Measurements from ENCODE around the gene FTSJ1.

- TF ChIP-seq CTCF (IDR thresholded peaks at IDR 0.05) (no peak), POLR2A (IDR thresholded peaks at IDR 0.05) (no peak)
These were observed 32.6 kb downstream of the FTSJ1 start, which contains the start of gene PORCN for GRCh38 chrX:48508400-48509244.
